LNCaP clone FGC (cell line): ENCODE measurements around the gene SECTM1.

Experiments used
- DNase-seq: peaks from one replicate; pipeline ENCODE4 v3.0.0-alpha.2; 2011; ENCODE audit warnings: low read depth
- H3K4me3 ChIP-seq: 2 replicates; pipeline ENCODE4 v1.5.1; 2011; ENCODE audit warnings: mild to moderate bottlenecking, low read depth, low read length, control low read depth
- CTCF ChIP-seq: IDR thresholded peaks from 2 replicates; pipeline ENCODE4 v1.5.1; 2012; ENCODE audit warnings: mild to moderate bottlenecking; ENCODE audit not compliant: control insufficient read depth, insufficient read depth; ENCODE audit errors: extremely low read depth

SECTM1 gene

GRCh38 chr17:82317394-82318168, 16.0 kb downstream of the SECTM1 start, which contains the start of gene CD7:
TSS of gene CD7 (minus strand) at chr17:82317608. CDS start at chr17:82317495, 113 bp downstream.
- no peak within 1 kb of the TSS for H3K4me3 ChIP-seq
- no peak for DNase-seq
- TF ChIP-seq CTCF, result no peak

DNA sequence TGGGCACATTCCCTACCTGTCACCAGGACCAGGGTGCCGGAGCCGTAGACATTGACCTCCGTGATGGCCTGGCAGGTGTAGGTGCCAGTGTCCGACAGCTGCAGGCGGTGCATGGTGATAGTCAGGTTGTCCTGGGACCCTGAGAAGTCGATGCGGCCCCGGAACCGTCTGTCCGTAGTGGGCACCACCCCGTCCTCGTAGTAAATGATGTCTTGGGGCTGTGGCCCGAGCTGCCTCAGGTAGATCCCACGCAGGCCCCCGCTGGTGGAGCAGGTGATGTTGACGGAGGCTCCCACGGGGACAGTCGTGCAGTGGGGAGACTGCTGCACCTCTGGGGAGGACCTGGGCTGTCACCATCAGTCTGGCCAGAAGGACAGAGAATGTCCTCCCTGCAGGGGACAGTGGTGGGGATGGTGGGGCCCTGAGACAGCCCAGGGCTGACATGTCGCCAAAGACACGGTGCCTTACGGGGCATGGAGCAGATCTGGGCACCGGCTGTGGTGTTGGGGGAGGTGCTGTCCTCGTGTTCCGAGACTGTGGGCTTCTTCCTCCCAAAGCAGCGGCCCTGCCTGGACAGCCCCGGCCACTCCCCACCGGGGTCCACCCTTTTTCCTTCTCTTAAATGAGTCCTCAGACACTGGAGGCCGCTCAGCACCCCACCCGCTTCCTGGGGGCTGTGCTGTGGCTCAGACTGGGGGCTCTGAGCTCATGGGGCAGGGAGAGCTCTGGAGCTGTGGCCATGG, 16.7 kb downstream of the SECTM1 start:
- DNase-seq, result no peak
- TF ChIP-seq CTCF, result no peak
- no peak overlapping the region for H3K4me3 ChIP-seq

- no peak for DNase-seq
- no peak overlapping the region for H3K4me3 ChIP-seq
- TF ChIP-seq CTCF, result no peak
Measured at GRCh38 chr17:82315703-82316358, 17.7 kb downstream of the SECTM1 start.

- no peak for TF ChIP-seq CTCF
- no peak for DNase-seq
- no peak overlapping the region for H3K4me3 ChIP-seq
Measured at GRCh38 chr17:82314727-82315605, 18.6 kb downstream of the SECTM1 start.

GRCh38 chr17:82314012-82314726, 19.4 kb downstream of the SECTM1 start:
- TF ChIP-seq CTCF, result no peak
- DNase-seq, result no peak
- H3K4me3 ChIP-seq, result no peak overlapping the region
